Right kidney (tissue), 1 donor: ENCODE measurements around the gene TGM4.
"Not testable (repeated sequence)": the region's sequence is repeated elsewhere in the genome, so short reads cannot be mapped to it uniquely, and the experiment has no call there.

Source experiments
- DNase-seq: peaks from one replicate; pipeline ENCODE4 v3.0.0-alpha.2; 2016

TGM4 gene

GRCh38 chr3:44915702-44916438 is 41.5 kb downstream of the TGM4 start:
- no peak for DNase-seq

- DNase-seq = no peak
Measured at GRCh38 chr3:44918087-44918486, 43.7 kb downstream of the TGM4 start.

- DNase-seq = no peak
Measured at GRCh38 chr3:44918581-44918980, 44.2 kb downstream of the TGM4 start.

- no peak for DNase-seq
Measured at GRCh38 chr3:44920081-44920480, 45.7 kb downstream of the TGM4 start.

- no peak for DNase-seq
Measured at GRCh38 chr3:44923632-44924456, 49.4 kb downstream of the TGM4 start.

- DNase-seq = no peak
Measured at GRCh38 chr3:44924457-44925084, 50.2 kb downstream of the TGM4 start.

GRCh38 chr3:44926172-44926571 is 51.8 kb downstream of the TGM4 start:
- DNase-seq = no peak

- no peak for DNase-seq
Measured at GRCh38 chr3:44926921-44927320, 52.5 kb downstream of the TGM4 start.

- DNase-seq = no peak
Measured at GRCh38 chr3:44927371-44927770, 53.0 kb downstream of the TGM4 start.

GRCh38 chr3:44929782-44930181 is 55.4 kb downstream of the TGM4 start:
- no peak for DNase-seq

GRCh38 chr3:44930911-44931310 is 56.5 kb downstream of the TGM4 start:
- no peak for DNase-seq

- DNase-seq = no peak
Measured at GRCh38 chr3:44931791-44932190, 57.4 kb downstream of the TGM4 start.

- DNase-seq = no peak
Measured at GRCh38 chr3:44932271-44932670, 57.9 kb downstream of the TGM4 start.

- DNase-seq = no peak
Measured at GRCh38 chr3:44932986-44933944, 58.9 kb downstream of the TGM4 start.

GRCh38 chr3:44939581-44940036 is 65.2 kb downstream of the TGM4 start:
- no peak for DNase-seq

GRCh38 chr3:44942202-44942921 is 68.0 kb downstream of the TGM4 start:
- no peak for DNase-seq

- no peak for DNase-seq
Measured at GRCh38 chr3:44948239-44948638, 73.8 kb downstream of the TGM4 start.

- DNase-seq = not testable (repeated sequence)
Measured at GRCh38 chr3:44949770-44950169, 75.4 kb downstream of the TGM4 start.

GRCh38 chr3:44950275-44950734 is 75.9 kb downstream of the TGM4 start:
- DNase-seq = no peak

GRCh38 chr3:44952689-44953088 is 78.3 kb downstream of the TGM4 start:
- DNase-seq = no peak

GRCh38 chr3:44954304-44954703 is 79.9 kb downstream of the TGM4 start:
- DNase-seq = no peak
